OCI-LY3 (cell line): ENCODE results near the gene MAST1.

Source experiments
- H2AFZ ChIP-seq: fragments of 200-600, 300-600 bp; shearing (Covaris generic); 2 replicates; pipeline ENCODE4 v1.6.0; 2014; ENCODE audit warnings: antibody characterized with exemption, low read depth, low read length
- H3K27ac ChIP-seq: fragments of 200-600, 300-600 bp; sonication (generic); 2 replicates; pipeline ENCODE4 v1.5.1; 2014; ENCODE audit warnings: mild to moderate bottlenecking, low read length, moderate library complexity, mixed read lengths
- H3K27me3 ChIP-seq: fragments of 200-600, 300-600 bp; sonication (generic); 2 replicates; pipeline ENCODE4 v1.6.1; 2014; ENCODE audit warnings: low read depth, low read length, mixed read lengths
- H3K36me3 ChIP-seq: fragments of 200-600, 300-600 bp; sonication (generic); replicated peaks from 2 replicates; pipeline ENCODE3; 2014; ENCODE audit warnings: low read depth, low read length, mixed read lengths
- H3K4me1 ChIP-seq: fragments of 300-600, 200-600 bp; sonication (generic); 2 replicates; pipeline ENCODE4 v1.6.1; 2014; ENCODE audit warnings: low read length, mixed read lengths
- H3K4me2 ChIP-seq: fragments of 200-600, 300-600 bp; sonication (generic); 2 replicates; pipeline ENCODE4 v1.6.1; 2014; ENCODE audit warnings: low read length, mixed read lengths
- H3K4me3 ChIP-seq: fragments of 300-600, 200-600 bp; sonication (generic); 2 replicates; pipeline ENCODE4 v1.5.1; 2014; ENCODE audit warnings: antibody characterized with exemption, mild to moderate bottlenecking, low read length, moderate library complexity
- H3K79me2 ChIP-seq: fragments of 300-600, 200-600 bp; shearing (Covaris generic); 2 replicates; pipeline ENCODE4 v1.6.1; 2014; ENCODE audit warnings: mild to moderate bottlenecking, low read length, mixed read lengths
- H3K9ac ChIP-seq: fragments of 300-600, 200-600 bp; shearing (Covaris generic); 2 replicates; pipeline ENCODE4 v1.6.0; 2014; ENCODE audit warnings: mild to moderate bottlenecking, low read length, moderate library complexity
- H3K9me3 ChIP-seq: fragments of 200-600, 300-600 bp; shearing (Covaris generic); 2 replicates; pipeline ENCODE4 v1.6.1; 2014; ENCODE audit warnings: low read length, mixed read lengths; ENCODE audit not compliant: insufficient read depth
- H4K20me1 ChIP-seq: fragments of 200-600, 300-600 bp; sonication (generic); 2 replicates; pipeline ENCODE4 v1.6.1; 2016; ENCODE audit warnings: low read length, mixed read lengths; ENCODE audit not compliant: insufficient read depth
- EZH2phosphoT487 ChIP-seq: fragments of 200-600 bp; shearing (Covaris generic); IDR thresholded peaks from 2 replicates; pipeline ENCODE4 v1.6.1; 2018; ENCODE audit warnings: antibody characterized with exemption, mixed run types, low read depth
- TF ChIP-seq, protein P1 (sequence below): fragments of 200-600, 300-600 bp; sonication (generic); IDR thresholded peaks from 2 replicates; pipeline ENCODE4 v1.5.1; 2014; ENCODE audit warnings: antibody characterized with exemption, low read length, low read depth

Gene MAST1

GRCh38 chr19:12872941-12873890 is 34.9 kb downstream of the MAST1 start:
- Histone ChIP-seq H3K9me3 (no peaks in the 10 kb centered on the region), H3K36me3 (peaks cover 51% of the 10 kb centered on the region)

GRCh38 chr19:12873891-12874745 is 35.8 kb downstream of the MAST1 start:
- Histone ChIP-seq H3K79me2 (no peaks in the 10 kb centered on the region), H3K27ac (no peak overlapping the region), H3K27me3 (no peaks in the 10 kb centered on the region), H4K20me1 (peaks cover 5% of the 10 kb centered on the region; the same call in 1 of the 2 replicates), H3K9ac (no peak overlapping the region), H3K4me2 (no peak overlapping the region), H3K4me1 (no peaks in the 10 kb centered on the region), H3K9me3 (no peaks in the 10 kb centered on the region), H2AFZ (no peak overlapping the region), H3K36me3 (peaks cover 48% of the 10 kb centered on the region), H3K4me3 (no peak overlapping the region)
- TF ChIP-seq, protein P1, sequence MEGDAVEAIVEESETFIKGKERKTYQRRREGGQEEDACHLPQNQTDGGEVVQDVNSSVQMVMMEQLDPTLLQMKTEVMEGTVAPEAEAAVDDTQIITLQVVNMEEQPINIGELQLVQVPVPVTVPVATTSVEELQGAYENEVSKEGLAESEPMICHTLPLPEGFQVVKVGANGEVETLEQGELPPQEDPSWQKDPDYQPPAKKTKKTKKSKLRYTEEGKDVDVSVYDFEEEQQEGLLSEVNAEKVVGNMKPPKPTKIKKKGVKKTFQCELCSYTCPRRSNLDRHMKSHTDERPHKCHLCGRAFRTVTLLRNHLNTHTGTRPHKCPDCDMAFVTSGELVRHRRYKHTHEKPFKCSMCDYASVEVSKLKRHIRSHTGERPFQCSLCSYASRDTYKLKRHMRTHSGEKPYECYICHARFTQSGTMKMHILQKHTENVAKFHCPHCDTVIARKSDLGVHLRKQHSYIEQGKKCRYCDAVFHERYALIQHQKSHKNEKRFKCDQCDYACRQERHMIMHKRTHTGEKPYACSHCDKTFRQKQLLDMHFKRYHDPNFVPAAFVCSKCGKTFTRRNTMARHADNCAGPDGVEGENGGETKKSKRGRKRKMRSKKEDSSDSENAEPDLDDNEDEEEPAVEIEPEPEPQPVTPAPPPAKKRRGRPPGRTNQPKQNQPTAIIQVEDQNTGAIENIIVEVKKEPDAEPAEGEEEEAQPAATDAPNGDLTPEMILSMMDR, result no peak
- no peak for TF ChIP-seq EZH2phosphoT487

More at GRCh38 chr19:12872941-12873890, 34.9 kb downstream of the MAST1 start:
- H3K4me3 ChIP-seq, result no peak overlapping the region
- H4K20me1 ChIP-seq, result peaks cover under 1% of the 10 kb centered on the region; the same call in 1 of the 2 replicates
- H2AFZ ChIP-seq, result no peak overlapping the region
- no peak for TF ChIP-seq EZH2phosphoT487
- TF ChIP-seq, protein P1, result no peak
- H3K79me2 ChIP-seq, result no peaks in the 10 kb centered on the region
- no peaks in the 10 kb centered on the region for H3K27me3 ChIP-seq
- H3K4me2 ChIP-seq, result no peak overlapping the region
- no peaks in the 10 kb centered on the region for H3K4me1 ChIP-seq
- no peak overlapping the region for H3K9ac ChIP-seq
- no peak overlapping the region for H3K27ac ChIP-seq

- Histone ChIP-seq H3K4me1 (peaks cover 3% of the 10 kb centered on the region), H4K20me1 (peaks cover 8% of the 10 kb centered on the region; the same call in 1 of the 2 replicates), H3K9ac (no peak overlapping the region), H3K27ac (no peak overlapping the region), H2AFZ (no peak overlapping the region), H3K4me3 (no peak overlapping the region), H3K27me3 (no peaks in the 10 kb centered on the region), H3K4me2 (no peak overlapping the region), H3K9me3 (no peaks in the 10 kb centered on the region), H3K36me3 (peaks cover 55% of the 10 kb centered on the region), H3K79me2 (peaks cover 8% of the 10 kb centered on the region)
- no peak for TF ChIP-seq EZH2phosphoT487
- TF ChIP-seq, protein P1, result no peak
Observed at GRCh38 chr19:12875086-12875485, 36.8 kb downstream of the MAST1 start.
